ENCODE measurements around the gene MTUS2.

DNA sequence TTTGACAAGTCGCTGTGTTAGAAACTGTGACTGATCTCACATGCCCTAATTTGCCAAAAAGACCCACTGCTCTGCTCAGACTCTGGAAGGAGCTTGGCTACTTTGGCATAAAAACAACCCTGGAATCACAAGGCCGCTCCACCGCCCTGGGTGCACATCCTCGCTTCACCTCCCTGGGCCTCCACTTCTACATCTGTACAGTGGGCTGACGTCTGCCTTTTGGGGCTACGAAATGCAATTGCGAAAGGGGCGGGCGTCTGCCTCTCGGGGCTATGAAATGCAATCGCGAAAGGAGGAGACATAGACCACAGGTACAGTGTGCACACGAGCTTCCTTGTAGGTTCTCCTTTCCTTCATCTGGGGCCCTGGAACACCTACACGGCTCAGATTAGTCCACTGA, 701.2 kb downstream of the MTUS2 start:
- TF ChIP-seq POLR2A (IDR thresholded peaks at IDR 0.05) = no peak
- TF ChIP-seq, protein P1, sequence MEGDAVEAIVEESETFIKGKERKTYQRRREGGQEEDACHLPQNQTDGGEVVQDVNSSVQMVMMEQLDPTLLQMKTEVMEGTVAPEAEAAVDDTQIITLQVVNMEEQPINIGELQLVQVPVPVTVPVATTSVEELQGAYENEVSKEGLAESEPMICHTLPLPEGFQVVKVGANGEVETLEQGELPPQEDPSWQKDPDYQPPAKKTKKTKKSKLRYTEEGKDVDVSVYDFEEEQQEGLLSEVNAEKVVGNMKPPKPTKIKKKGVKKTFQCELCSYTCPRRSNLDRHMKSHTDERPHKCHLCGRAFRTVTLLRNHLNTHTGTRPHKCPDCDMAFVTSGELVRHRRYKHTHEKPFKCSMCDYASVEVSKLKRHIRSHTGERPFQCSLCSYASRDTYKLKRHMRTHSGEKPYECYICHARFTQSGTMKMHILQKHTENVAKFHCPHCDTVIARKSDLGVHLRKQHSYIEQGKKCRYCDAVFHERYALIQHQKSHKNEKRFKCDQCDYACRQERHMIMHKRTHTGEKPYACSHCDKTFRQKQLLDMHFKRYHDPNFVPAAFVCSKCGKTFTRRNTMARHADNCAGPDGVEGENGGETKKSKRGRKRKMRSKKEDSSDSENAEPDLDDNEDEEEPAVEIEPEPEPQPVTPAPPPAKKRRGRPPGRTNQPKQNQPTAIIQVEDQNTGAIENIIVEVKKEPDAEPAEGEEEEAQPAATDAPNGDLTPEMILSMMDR (IDR thresholded peaks at IDR 0.05) = no peak

Measured in body of pancreas (tissue), 4 donors.